Effector memory CD8-positive, alpha-beta T cell (primary cell): ENCODE results near the gene KCNK6.

ENCODE experiments used
- ATAC-seq: fragments of 150-1000 bp; cut with Tn5 transposase; replicated peaks from 2 replicates; pipeline ENCODE4 v1.10.0; 2021; ENCODE audit warnings: mild to moderate bottlenecking, moderate library complexity
- DNase-seq, 3 experiments: peaks; one replicate each; pipeline ENCODE4 v3.0.0; 2021
- H3K27ac Mint-ChIP-seq, 2 donors: one replicate each; pipeline ENCODE4 v1.8.0; 2022; ENCODE audit warnings: mild to moderate bottlenecking in 2 of 2, mixed read lengths in 2 of 2, moderate library complexity in 2 of 2
- H3K27me3 Mint-ChIP-seq, 2 donors: one replicate each; pipeline ENCODE4 v1.8.0; 2022; ENCODE audit warnings: mixed read lengths in 2 of 2
- H3K36me3 Mint-ChIP-seq: one replicate; pipeline ENCODE4 v1.8.0; 2022; ENCODE audit warnings: mild to moderate bottlenecking, moderate library complexity, mixed read lengths; ENCODE audit not compliant: insufficient read depth
- H3K4me1 Mint-ChIP-seq, 2 donors: one replicate each; pipeline ENCODE4 v1.8.0; 2022; ENCODE audit warnings: low read depth in 2 of 2, mixed read lengths in 2 of 2
- H3K4me3 Mint-ChIP-seq, 2 donors: one replicate each; pipeline ENCODE4 v1.8.0; 2022; ENCODE audit warnings: mild to moderate bottlenecking in 2 of 2, mixed read lengths in 2 of 2, moderate library complexity in 2 of 2
- H3K9me3 Mint-ChIP-seq, 2 donors: one replicate each; pipeline ENCODE4 v1.8.0; 2022; ENCODE audit warnings: mixed read lengths in 2 of 2
- total RNA-seq, 9 experiments: gene quantifications; one replicate each; lab custom pipeline; 2026; lab: John Stamatoyannopoulos, UW

The KCNK6 gene
- total RNA-seq = 10.1 to 66.9 (median 35.8) reads per million in 9 experiments

GRCh38 chr19:38319421-38320258 is at the start of gene KCNK6:
Gene KCNK6, plus strand, starts transcription at chr19:38319845. Its CDS starts 106 bp downstream, at chr19:38319951.
- H3K36me3 Mint-ChIP-seq = peaks cover 15% of the 10 kb centered on the region
- no peaks in the 10 kb centered on the region for H3K27me3 Mint-ChIP-seq
- H3K9me3 Mint-ChIP-seq = no peaks in the 10 kb centered on the region
- DNase-seq (peak; percentile 13 to 31 (median 27)), ATAC-seq (peak; percentile 2)
- H3K27ac Mint-ChIP-seq = peak within 1 kb of the TSS; percentile 70 to 78
- H3K4me1 Mint-ChIP-seq = peaks cover 35 to 39% of the 10 kb centered on the region in 2 donors
- peak within 1 kb of the TSS; percentile 85 to 92 for H3K4me3 Mint-ChIP-seq

DNA sequence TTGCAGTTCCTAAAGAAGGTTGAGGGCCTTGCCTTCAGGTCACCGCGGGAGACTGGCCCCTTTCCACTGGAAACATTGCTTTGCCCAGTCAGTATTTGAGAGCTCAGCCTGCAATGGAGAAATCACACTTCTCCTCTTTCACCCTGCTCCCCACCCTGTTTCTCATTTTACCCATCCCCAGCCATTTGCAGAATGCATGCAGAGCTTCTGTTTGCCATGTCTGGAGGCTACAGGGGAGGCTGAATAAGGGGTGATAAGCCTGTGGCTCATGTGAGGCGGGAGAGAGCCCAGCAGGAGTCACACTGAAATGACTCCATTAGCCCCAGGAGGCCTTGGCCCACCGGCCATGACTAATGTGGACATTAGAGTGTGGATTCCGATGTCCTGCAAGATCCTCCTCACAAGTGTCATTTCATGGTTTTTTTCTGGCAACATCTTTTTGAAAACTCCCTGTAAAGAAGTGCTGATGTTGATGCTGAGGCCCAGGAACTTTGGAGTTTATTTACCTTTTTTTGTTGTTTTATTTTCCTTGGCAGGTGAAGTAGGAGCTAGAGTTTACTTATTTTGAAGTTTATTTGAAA is 49.0 kb upstream of the KCNK6 start:
- H3K27ac Mint-ChIP-seq = no peak overlapping the region
- H3K27me3 Mint-ChIP-seq = peaks cover 10 to 25% of the 10 kb centered on the region in 2 donors
- no peak overlapping the region for H3K4me3 Mint-ChIP-seq
- no peaks in the 10 kb centered on the region for H3K4me1 Mint-ChIP-seq
- H3K36me3 Mint-ChIP-seq = no peaks in the 10 kb centered on the region
- ATAC-seq = no peak
- no peak for DNase-seq
- H3K9me3 Mint-ChIP-seq = no peaks in the 10 kb centered on the region

GRCh38 chr19:38273499-38273898 is 46.1 kb upstream of the KCNK6 start:
- DNase-seq (no peak), ATAC-seq (no peak)
- Mint-ChIP-seq H3K27me3 (peaks cover 0 to 6% of the 10 kb centered on the region in 2 donors), H3K4me3 (no peak overlapping the region), H3K9me3 (no peaks in the 10 kb centered on the region), H3K36me3 (no peaks in the 10 kb centered on the region), H3K27ac (no peak overlapping the region), H3K4me1 (no peaks in the 10 kb centered on the region)

DNA sequence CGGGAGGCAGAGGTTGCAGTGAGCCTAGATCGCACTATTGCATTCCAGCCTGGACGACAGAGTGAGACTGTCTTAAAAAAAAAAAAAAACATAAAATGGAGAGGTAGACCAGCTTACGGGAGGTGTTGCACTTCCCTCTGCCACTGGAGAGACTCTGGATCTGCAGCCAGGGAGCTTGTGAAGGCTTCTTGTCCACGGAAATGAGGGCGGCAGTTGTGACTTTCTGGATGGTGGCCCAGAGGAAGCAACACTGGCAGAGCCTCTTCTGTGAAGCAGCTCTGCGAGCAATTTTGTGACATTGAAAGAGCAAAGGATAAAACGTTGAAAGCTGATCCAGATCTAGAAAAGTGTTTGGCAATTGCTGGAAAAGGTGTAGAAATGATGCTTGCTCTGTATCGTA is 44.9 kb upstream of the KCNK6 start:
- ATAC-seq = no peak
- Mint-ChIP-seq H3K36me3 (no peaks in the 10 kb centered on the region), H3K27me3 (peaks cover 0 to 6% of the 10 kb centered on the region in 2 donors), H3K4me1 (no peaks in the 10 kb centered on the region), H3K4me3 (no peak overlapping the region), H3K9me3 (no peaks in the 10 kb centered on the region), H3K27ac (no peak overlapping the region)
- no peak for DNase-seq

DNA sequence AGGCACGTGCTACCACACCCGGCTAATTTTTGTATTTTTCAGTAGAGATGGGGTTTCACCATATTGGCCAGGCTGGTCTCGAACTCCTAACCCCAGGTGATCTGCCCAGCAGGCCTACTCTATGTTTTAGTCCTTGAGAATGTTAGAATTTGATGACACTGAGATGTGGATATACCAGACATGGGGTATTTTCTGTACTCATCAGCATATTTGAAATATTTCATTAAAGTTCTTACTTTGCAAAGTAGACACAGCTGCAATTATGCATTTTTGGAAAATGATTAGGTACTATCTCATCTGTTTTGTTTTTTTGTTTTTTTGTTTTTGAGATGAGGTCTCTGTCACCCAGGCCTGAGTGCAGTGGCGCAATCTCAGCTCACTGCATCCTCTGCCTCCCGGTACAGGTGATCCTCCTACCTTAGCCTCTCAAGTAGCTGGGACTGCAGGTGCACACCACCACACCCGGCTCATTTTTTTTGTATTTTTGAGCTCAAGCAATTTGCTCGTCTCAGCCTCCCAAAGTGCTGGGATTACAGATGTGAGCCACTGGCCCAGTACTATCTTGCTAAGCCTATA is 42.6 kb upstream of the KCNK6 start:
- DNase-seq = no peak
- Mint-ChIP-seq H3K4me3 (no peak overlapping the region), H3K27me3 (peaks cover 0 to 6% of the 10 kb centered on the region in 2 donors), H3K27ac (no peak overlapping the region), H3K4me1 (no peaks in the 10 kb centered on the region), H3K36me3 (no peaks in the 10 kb centered on the region), H3K9me3 (no peaks in the 10 kb centered on the region)
- ATAC-seq = no peak

DNA sequence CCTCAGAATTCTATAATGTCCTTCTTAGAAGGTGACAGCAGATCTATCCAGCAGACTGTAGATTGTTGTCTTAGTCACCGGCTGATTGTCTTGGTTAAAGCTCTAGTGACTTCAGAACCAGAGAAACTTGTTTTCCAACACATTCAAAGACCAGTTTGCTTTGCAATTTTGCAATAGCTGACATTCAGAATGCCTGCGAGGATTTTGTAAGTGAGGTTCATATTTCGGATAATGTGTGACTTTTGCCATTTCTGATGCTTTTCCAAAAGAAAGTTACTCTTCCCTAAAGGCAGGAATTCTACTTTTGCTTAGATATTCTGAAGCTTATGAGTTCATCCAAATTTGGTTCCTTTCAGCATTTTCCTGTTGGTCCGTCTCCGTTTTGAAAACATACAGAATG is 42.1 kb upstream of the KCNK6 start:
- H3K9me3 Mint-ChIP-seq = no peaks in the 10 kb centered on the region

DNA sequence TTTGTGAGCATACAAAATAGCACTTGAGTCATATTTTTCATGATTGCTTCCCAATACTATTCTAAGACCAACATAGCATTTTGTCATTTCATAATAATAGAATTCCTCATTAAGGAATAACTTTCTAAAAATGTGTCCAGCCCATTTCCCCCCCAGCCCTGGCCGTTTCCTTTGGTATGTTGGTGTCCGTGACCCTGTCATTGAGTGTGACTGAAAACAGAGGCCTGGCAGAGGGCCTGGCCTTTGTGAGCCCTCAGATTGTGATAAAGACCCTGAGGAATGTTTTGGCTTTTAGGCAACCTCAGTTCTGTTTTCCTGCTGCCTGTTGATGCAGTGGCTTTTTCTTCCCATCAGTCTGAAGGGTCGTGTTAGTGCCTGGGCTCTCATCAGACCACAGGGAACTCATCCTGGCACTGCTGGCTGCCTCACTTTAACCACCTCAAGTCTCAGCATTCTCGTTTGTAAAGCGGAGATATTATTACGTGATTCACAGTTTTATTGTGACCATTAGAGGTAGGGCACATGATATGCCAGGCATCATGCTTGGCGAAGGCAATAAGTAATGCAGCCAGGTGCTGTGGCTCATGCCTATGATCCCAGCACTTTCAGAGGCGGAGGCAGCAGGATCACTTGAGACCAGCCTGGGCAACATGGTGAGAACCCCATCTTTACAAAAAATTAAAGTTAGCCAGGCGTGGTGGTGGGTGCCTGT is 41.5 kb upstream of the KCNK6 start:
- no peak for DNase-seq
- no peaks in the 10 kb centered on the region for H3K4me1 Mint-ChIP-seq
- ATAC-seq = no peak
- H3K4me3 Mint-ChIP-seq = no peak overlapping the region
- H3K27me3 Mint-ChIP-seq = peaks cover 0 to 6% of the 10 kb centered on the region in 2 donors
- no peaks in the 10 kb centered on the region for H3K36me3 Mint-ChIP-seq
- no peaks in the 10 kb centered on the region for H3K9me3 Mint-ChIP-seq
- no peak overlapping the region for H3K27ac Mint-ChIP-seq

More for the DNA sequence above, 42.1 kb upstream of the KCNK6 start:
- H3K36me3 Mint-ChIP-seq = no peaks in the 10 kb centered on the region
- ATAC-seq = no peak
- peaks cover 0 to 6% of the 10 kb centered on the region in 2 donors for H3K27me3 Mint-ChIP-seq
- no peaks in the 10 kb centered on the region for H3K4me1 Mint-ChIP-seq
- H3K4me3 Mint-ChIP-seq = no peak overlapping the region
- no peak overlapping the region for H3K27ac Mint-ChIP-seq
- DNase-seq = no peak

DNA sequence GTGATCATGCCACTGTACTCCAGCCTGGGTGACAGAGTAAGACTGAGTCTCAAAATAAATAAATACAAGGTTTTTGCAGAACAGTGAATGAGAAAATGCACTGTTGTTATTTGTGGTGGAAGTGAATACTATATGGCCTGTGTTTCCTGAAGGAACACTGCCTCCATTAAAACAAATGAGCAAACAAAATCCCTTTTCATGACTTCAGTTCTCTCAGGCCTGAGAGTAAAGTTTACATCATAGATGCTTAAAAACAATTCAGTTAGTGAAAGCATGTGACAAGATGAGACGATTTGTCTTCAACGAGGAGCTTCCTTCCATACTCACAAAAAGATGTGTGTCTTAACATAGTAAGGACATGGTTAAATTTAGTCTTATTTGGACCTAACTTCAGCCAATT is 40.9 kb upstream of the KCNK6 start:
- Mint-ChIP-seq H3K27ac (no peak overlapping the region), H3K4me1 (no peaks in the 10 kb centered on the region), H3K27me3 (peaks cover 0 to 2% of the 10 kb centered on the region in 2 donors), H3K9me3 (no peaks in the 10 kb centered on the region), H3K4me3 (no peak overlapping the region), H3K36me3 (no peaks in the 10 kb centered on the region)
- DNase-seq (no peak), ATAC-seq (no peak)

GRCh38 chr19:38280030-38280921 is 39.4 kb upstream of the KCNK6 start:
- Mint-ChIP-seq H3K27me3 (no peaks in the 10 kb centered on the region), H3K4me3 (no peak overlapping the region), H3K36me3 (no peaks in the 10 kb centered on the region), H3K27ac (no peak overlapping the region), H3K4me1 (no peaks in the 10 kb centered on the region), H3K9me3 (no peaks in the 10 kb centered on the region)
- ATAC-seq = no peak
- no peak for DNase-seq

DNA sequence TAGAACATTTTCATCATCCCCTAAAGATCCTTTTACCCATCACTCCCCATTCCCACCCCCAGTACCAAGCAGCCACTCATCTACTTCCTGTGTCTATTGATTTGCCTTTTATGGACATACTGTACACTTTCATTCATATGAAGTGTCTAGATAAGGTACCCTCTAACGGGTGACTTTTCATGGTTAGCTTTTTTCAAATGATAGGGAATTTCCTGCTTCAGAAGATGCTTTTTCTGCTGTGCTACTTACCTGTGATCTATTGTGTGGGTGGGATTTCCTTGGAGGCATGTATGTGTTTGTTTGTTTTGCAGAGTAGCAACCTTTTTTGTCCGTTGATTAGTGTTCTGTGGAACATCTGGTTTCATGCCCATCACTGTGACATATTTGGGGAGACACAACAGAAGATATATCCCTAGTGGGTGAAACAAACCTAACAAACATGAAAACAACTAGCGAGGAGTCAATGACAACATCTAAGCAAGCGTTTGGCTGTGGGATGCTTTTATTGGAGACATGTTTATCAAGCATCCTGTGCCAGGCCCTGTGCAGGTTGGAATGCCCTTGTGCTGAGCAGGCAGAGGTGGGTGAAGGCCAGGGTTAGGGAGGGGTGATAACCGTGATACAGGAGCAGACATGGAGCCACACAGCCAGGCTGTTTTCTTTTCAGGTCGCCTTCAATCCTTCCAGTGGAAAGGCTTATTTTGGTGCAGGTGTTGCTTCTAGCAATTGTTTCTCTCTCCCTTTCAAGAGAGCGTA is 37.7 kb upstream of the KCNK6 start:
- no peaks in the 10 kb centered on the region for H3K4me1 Mint-ChIP-seq
- no peaks in the 10 kb centered on the region for H3K36me3 Mint-ChIP-seq
- H3K27me3 Mint-ChIP-seq = no peaks in the 10 kb centered on the region
- H3K9me3 Mint-ChIP-seq = no peaks in the 10 kb centered on the region
- H3K27ac Mint-ChIP-seq = no peak overlapping the region
- DNase-seq (no peak), ATAC-seq (no peak)
- no peak overlapping the region for H3K4me3 Mint-ChIP-seq

GRCh38 chr19:38283271-38283670 is 36.4 kb upstream of the KCNK6 start:
- ATAC-seq (no peak), DNase-seq (no peak)
- Mint-ChIP-seq H3K4me1 (no peaks in the 10 kb centered on the region), H3K27me3 (no peaks in the 10 kb centered on the region), H3K36me3 (no peaks in the 10 kb centered on the region), H3K27ac (no peak overlapping the region), H3K9me3 (no peaks in the 10 kb centered on the region), H3K4me3 (no peak overlapping the region)

- Mint-ChIP-seq H3K4me1 (no peaks in the 10 kb centered on the region), H3K4me3 (no peak overlapping the region), H3K27me3 (no peaks in the 10 kb centered on the region), H3K36me3 (no peaks in the 10 kb centered on the region), H3K27ac (no peak overlapping the region), H3K9me3 (no peaks in the 10 kb centered on the region)
- ATAC-seq = no peak
- DNase-seq = no peak
Measured at GRCh38 chr19:38284422-38284821, 35.2 kb upstream of the KCNK6 start.
